Heart right ventricle (tissue), 16 donors: ENCODE results near the gene TGM5. TPM values are rescaled to one million over a fixed set of nuclear protein-coding genes. Genes with fewer than 3 reads are reported as not detected.

Experiments used
- ATAC-seq, 8 donors: fragments of 200-7000 bp; cut with Tn5 transposase; one replicate each; pipeline ENCODE4 v1.9.1; 2020; ENCODE audit warnings: mild to moderate bottlenecking in 8 of 8, moderate library complexity in 8 of 8, moderate number of reproducible peaks in 1 of 8
- DNase-seq, 2 donors: peaks; one replicate each; pipeline ENCODE4 v3.0.0-alpha.2; 2020
- H3K27ac ChIP-seq, 10 donors: fragments of 200-600 bp; sonication (generic) in 2 of 10; one replicate each; pipeline versions ENCODE4 v1.5.0 to v1.8.0; 2020 to 2022; ENCODE audit warnings: mild to moderate bottlenecking in 3 of 10
- H3K27me3 ChIP-seq, 7 donors: fragments of 200-600 bp; one replicate each; pipeline ENCODE4 v1.8.0; 2021 to 2022; ENCODE audit warnings: mild to moderate bottlenecking in 2 of 7
- H3K36me3 ChIP-seq, 9 donors: fragments of 200-600 bp; sonication (generic) in 1 of 9; one replicate each; pipeline versions ENCODE4 v1.5.0 to v1.8.0; 2020 to 2022; ENCODE audit warnings: mild to moderate bottlenecking in 2 of 9
- H3K4me1 ChIP-seq, 9 donors: fragments of 200-600 bp; sonication (generic) in 1 of 9; one replicate each; pipeline versions ENCODE4 v1.5.0 to v1.8.0; 2020 to 2022; ENCODE audit warnings: mild to moderate bottlenecking in 4 of 9
- H3K4me3 ChIP-seq, 10 donors: fragments of 200-600 bp; sonication (generic) in 2 of 10; one replicate each; pipeline versions ENCODE4 v1.5.0 to v1.8.0; 2020 to 2022; ENCODE audit warnings: mild to moderate bottlenecking in 7 of 10, moderate library complexity in 2 of 10
- H3K9me3 ChIP-seq, 11 donors: fragments of 200-600 bp in 10 of 11; sonication (generic) in 2 of 11; one replicate each; pipeline versions ENCODE4 v1.5.0 to v1.8.0; 2013 to 2022; ENCODE audit warnings: mild to moderate bottlenecking in 2 of 11, control low read depth in 1 of 11, moderate library complexity in 1 of 11
- WGBS, 2 donors: extraction: QIAGEN DNeasy Blood & Tissue Kit; methylation state at CpG; one replicate each; pipeline ENCODE4 v1.1.7; 2013; ENCODE audit warnings: inconsistent platforms in 1 of 2; 5-methylcytosine and 5-hydroxymethylcytosine counted together
- intact Hi-C, 10 donors: fragments of 100-400 bp; cut with DNase I; formaldehyde crosslinking; loops; one replicate each; pipeline versions ENCODE4 v1.11.1 to v1.14.2; 2022
- polyA plus RNA-seq, 2 donors: library from polyadenylated mRNA; stranded (reverse); fragments of 200-250 nt; gene quantifications; one replicate each; pipeline ENCODE4 v1.2.3, GENCODE V29; 2013
- total RNA-seq, 10 donors: library from RNA; stranded (reverse); fragmentation: NEBNext Ultra II Directional in 3 of 10; extraction: Animal tissue kit (Norgen Biotek cat#: 25700) in 3 of 10; gene quantifications; one replicate each; pipeline versions ENCODE4 v1.2.1 to v1.2.4, GENCODE V29; 2021 to 2023
- TF ChIP-seq, protein P1 (sequence below), 9 donors: fragments of 200-600 bp; sonication (generic) in 2 of 9; IDR thresholded peaks; one replicate each; pipeline versions ENCODE4 v1.5.0 to v1.8.0; 2021 to 2022; ENCODE audit warnings: antibody characterized with exemption in 9 of 9, mild to moderate bottlenecking in 5 of 9, moderate library complexity in 1 of 9
- donor health status: Arrhythmogenic right ventricular cardiomyopathy.
- donor health status: ischemic (EF 13 %, LVEDD 7.1; RV severe dilation, severe dysfunction).
- donor health status: healthy with polysubstance abuse.
- donor health status: DM: no; HTN: yes; CAD: no.
- donor health status: DM: no; HTN: no; CAD: no.
- donor health status: ischemic (EF 25% LVEDD 6.9; RV normal size, moderate dysfunction).
- donor health status: ischemic (EF 25% LVEDD 5.7; RV mildly dilated, moderate dysfunction).
- donor health status: healthy.
- donor health status: DM: yes; HTN: yes; CAD: no.
- donor health status: Ischemic cardiomyopathy.
- donor health status: ischemic (EF 35%, LVEDD 5.7; RV mildly dilated, moderate dysfunction).
- donor health status: nonischemic (EF 11% LVEDD 7.7; RV severe dilation, severe dysfunction).
- donor health status: DM: yes; HTN: yes; CAD: no.
- donor health status: PGD.
- donor health status: ischemic (EF 29% LVEDD 5.4; RV normal size, mild dysfunction).
- donor health status: nonischemic (EF 23%, LVEDD 6.1; RV moderate dilation, normal function).

TGM5 gene
- total and polyA plus RNA-seq, 12 donors: 0.10 TPM; not detected in 11

DNA sequence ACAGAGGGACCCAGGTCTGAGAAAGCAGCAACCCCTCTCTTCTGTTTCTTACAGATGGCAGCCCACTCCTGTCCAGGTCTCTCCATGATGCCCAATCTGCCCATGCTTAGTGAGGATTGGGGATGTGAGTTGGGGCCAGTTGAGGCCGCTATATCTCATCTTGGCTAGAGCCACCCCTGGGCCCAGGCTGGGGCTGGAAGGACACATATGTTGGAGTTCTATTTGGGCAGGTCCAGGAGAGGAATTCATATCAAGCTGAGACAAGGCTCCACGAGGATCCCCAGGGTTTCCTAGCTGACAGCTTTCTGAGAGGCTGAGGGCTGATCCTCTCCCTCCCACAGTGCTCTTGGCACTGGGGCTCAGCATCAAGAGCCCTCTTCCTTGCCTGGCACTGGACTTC lies 11.4 kb downstream of the TGM5 start:
- no peak overlapping the region for H3K4me3 ChIP-seq
- 62 to 64% methylated on average over 2 of the region's 2 CpGs for WGBS, 2 donors
- H3K9me3 ChIP-seq: no peaks in the 10 kb centered on the region
- DNase-seq (no peak), ATAC-seq (no peak)
- peaks cover 0 to 1% (median 0%) of the 10 kb centered on the region in 9 donors for H3K4me1 ChIP-seq
- H3K36me3 ChIP-seq: no peaks in the 10 kb centered on the region
- H3K27ac ChIP-seq: no peak overlapping the region
- TF ChIP-seq, protein P1, sequence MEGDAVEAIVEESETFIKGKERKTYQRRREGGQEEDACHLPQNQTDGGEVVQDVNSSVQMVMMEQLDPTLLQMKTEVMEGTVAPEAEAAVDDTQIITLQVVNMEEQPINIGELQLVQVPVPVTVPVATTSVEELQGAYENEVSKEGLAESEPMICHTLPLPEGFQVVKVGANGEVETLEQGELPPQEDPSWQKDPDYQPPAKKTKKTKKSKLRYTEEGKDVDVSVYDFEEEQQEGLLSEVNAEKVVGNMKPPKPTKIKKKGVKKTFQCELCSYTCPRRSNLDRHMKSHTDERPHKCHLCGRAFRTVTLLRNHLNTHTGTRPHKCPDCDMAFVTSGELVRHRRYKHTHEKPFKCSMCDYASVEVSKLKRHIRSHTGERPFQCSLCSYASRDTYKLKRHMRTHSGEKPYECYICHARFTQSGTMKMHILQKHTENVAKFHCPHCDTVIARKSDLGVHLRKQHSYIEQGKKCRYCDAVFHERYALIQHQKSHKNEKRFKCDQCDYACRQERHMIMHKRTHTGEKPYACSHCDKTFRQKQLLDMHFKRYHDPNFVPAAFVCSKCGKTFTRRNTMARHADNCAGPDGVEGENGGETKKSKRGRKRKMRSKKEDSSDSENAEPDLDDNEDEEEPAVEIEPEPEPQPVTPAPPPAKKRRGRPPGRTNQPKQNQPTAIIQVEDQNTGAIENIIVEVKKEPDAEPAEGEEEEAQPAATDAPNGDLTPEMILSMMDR (IDR thresholded peaks at IDR 0.05): no peak
- intact Hi-C loops: no loop called here
- peaks cover 0 to 4% (median 0%) of the 10 kb centered on the region in 7 donors for H3K27me3 ChIP-seq

DNA sequence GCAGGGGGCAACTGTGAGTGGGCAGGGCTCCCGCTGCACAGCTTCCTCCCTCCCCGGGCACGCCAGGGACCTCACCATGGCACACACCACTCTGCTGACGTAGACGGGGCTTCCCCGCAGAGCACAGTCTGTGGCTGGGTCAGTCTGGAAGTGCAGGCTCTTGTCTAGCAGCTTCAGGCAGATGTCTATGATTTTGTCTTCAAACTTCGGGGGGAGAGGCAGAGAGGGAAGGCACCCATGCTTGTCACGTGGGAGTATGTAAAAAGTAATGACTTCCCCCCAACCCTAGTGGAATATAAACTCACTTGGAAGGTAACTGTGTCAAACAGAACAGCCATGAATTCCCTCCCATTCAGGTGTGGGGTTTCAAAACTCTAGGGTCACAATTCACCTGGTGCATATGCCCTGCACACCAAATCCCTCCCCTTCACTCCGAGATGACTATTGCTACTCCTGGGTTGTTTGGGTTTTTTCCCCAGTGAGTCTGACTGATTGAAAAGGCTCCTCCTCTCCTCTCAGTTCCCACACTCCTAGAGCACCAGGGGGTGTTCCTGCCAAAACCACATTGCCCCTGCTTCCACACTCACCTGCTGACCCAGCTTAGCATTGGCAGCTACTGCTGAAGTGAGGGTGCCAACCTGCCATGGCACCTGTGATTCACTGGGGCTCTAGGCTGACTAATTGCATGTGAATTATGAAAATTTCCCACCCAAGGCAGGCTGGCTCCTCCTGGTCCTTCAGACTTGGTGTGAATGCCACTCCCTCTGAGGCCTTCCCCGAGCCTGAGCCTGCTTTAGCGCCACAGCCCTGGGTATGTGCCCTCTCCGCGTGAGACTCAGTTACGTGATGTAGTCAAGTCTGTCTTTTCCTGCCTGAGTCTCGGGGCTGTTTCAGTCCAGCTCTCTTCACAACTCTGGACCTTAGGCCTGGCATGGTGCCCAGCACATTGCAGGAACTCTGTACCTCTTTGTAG lies 13.0 kb downstream of the TGM5 start:
- 51 to 54% methylated on average over 15 of the region's 15 CpGs for WGBS, 2 donors
- peak in 1 of 2 donors; percentile 27 for DNase-seq
- Histone ChIP-seq H3K36me3 (no peaks in the 10 kb centered on the region), H3K4me1 (peaks cover 0 to 15% (median 0%) of the 10 kb centered on the region in 9 donors), H3K27ac (no peak overlapping the region), H3K4me3 (no peak overlapping the region), H3K27me3 (peaks cover 0 to 4% (median 0%) of the 10 kb centered on the region in 7 donors), H3K9me3 (no peaks in the 10 kb centered on the region)
- intact Hi-C loops: no loop called here
- ATAC-seq: peak in 2 of 8 donors; percentile 25 to 34
- TF ChIP-seq, protein P1 (IDR thresholded peaks at IDR 0.05): no peak

DNA sequence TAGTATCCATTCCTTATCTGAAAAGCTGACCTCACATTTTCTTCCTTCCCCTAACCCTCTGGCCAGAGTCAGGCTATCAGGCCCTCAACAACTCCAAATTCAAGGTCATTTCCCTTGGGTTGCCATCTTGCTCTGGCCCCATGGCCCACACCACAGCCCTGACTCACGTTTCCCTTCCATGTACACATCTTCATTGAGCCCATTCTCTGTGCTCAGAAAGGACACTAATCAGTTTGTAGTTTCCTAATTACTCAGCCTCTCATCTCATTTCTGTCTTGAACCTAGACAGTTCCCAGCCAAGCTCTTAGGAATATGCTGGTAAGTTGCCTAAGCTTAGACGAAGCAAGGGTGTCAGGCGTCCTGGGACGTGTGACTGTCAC lies 14.9 kb downstream of the TGM5 start:
- peaks cover 0 to 2% (median 0%) of the 10 kb centered on the region in 11 donors for H3K9me3 ChIP-seq
- intact Hi-C loops: no loop called here
- peaks cover 0 to 4% (median 0%) of the 10 kb centered on the region in 7 donors for H3K27me3 ChIP-seq
- ATAC-seq (no peak), DNase-seq (no peak)
- 75 to 83% methylated on average over 4 of the region's 4 CpGs for WGBS, 2 donors
- no peak overlapping the region for H3K27ac ChIP-seq
- peaks cover 0 to 15% (median 0%) of the 10 kb centered on the region in 9 donors for H3K4me1 ChIP-seq
- H3K4me3 ChIP-seq: no peak overlapping the region
- TF ChIP-seq, protein P1 (IDR thresholded peaks at IDR 0.05): no peak
- H3K36me3 ChIP-seq: no peaks in the 10 kb centered on the region

DNA sequence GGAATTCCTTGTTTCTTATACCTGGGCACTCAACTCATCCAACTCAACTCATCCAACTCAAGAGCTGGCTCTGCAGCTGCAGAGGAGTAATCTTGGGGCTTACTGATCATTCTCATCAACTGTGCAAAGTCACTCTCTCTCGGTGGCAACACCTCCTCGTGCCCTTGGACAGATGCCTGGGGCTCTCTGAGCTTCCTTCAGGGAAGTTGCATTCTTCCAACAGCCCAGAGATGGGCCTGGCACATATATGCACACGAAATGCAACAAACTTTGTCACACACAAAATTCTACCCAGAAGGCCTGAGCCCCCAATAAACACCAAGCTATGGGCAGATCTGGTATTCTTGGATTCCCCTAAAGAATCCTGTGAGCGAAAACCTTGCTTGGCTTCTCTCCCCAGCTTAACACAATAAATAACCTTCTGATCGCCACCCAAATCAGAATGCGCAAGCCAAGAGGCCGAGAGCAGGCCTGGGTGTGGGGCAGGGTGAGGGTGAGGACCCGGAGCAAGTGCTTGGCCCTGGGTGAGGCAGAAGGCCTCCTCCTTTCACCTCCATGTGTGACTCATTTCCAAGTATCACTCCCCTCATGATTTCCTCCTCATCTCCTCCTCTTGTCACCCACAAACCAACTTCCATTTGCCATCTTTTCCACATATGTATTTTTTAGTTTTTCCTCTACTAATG lies 15.4 kb downstream of the TGM5 start:
- DNase-seq: no peak
- peaks cover 0 to 15% (median 0%) of the 10 kb centered on the region in 9 donors for H3K4me1 ChIP-seq
- H3K27me3 ChIP-seq: peaks cover 0 to 4% (median 0%) of the 10 kb centered on the region in 7 donors
- H3K36me3 ChIP-seq: no peaks in the 10 kb centered on the region
- intact Hi-C loops: no loop called here
- TF ChIP-seq, protein P1 (IDR thresholded peaks at IDR 0.05): no peak
- no peak for ATAC-seq
- H3K4me3 ChIP-seq: no peak overlapping the region
- no peak overlapping the region for H3K27ac ChIP-seq
- 85 to 88% methylated on average over 8 of the region's 8 CpGs for WGBS, 2 donors
- peaks cover 0 to 3% (median 0%) of the 10 kb centered on the region in 11 donors for H3K9me3 ChIP-seq
